Measurements from ENCODE around the gene NDUFB7. TPM values are rescaled to one million over a fixed set of nuclear protein-coding genes. Genes with fewer than 3 reads are reported as not detected.
"Not testable (repeated sequence)": the region's sequence is repeated elsewhere in the genome, so short reads cannot be mapped to it uniquely, and the experiment has no call there.

NDUFB7 gene
- total RNA-seq, 4 donors from 2014 or later: 208 to 584 (median 422) TPM

DNA sequence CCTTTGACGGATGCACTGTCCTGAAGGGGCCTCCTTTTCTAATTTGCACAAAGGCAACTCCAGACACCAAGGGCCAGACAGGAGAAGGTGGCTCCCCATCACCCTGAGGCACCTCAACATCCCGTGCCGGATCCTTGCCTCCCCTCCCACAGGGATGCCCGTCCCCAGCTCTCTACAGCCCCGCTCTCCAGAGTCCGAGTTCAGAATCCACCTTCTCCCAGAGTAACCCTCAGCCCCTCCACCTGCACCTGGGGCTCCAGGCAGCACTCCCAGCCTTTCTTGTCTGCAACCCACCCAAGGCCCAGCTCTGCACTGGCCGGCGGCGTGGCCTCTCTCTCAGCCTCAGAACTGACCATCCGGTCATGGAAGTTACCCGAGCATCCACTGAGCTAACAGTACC is 4.8 kb downstream of the NDUFB7 start:
- H3K4me3 ChIP-seq (replicated peaks in 1 of 3): no peak overlapping the region
- H3K4me1 ChIP-seq: peaks cover 16 to 20% of the 10 kb centered on the region in 2 donors
- 75 to 94% methylated on average over 11 of the region's 11 CpGs for WGBS, 2 donors
- DNase-seq: no peak
- intact Hi-C loops (cut with DNase I): no loop called here
- H3K27ac ChIP-seq: no peak overlapping the region
- no peak for TF ChIP-seq POLR2A (IDR thresholded peaks at IDR 0.05)
- TF ChIP-seq, protein P1, sequence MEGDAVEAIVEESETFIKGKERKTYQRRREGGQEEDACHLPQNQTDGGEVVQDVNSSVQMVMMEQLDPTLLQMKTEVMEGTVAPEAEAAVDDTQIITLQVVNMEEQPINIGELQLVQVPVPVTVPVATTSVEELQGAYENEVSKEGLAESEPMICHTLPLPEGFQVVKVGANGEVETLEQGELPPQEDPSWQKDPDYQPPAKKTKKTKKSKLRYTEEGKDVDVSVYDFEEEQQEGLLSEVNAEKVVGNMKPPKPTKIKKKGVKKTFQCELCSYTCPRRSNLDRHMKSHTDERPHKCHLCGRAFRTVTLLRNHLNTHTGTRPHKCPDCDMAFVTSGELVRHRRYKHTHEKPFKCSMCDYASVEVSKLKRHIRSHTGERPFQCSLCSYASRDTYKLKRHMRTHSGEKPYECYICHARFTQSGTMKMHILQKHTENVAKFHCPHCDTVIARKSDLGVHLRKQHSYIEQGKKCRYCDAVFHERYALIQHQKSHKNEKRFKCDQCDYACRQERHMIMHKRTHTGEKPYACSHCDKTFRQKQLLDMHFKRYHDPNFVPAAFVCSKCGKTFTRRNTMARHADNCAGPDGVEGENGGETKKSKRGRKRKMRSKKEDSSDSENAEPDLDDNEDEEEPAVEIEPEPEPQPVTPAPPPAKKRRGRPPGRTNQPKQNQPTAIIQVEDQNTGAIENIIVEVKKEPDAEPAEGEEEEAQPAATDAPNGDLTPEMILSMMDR (IDR thresholded peaks at IDR 0.05): no peak
- peaks cover 8 to 13% of the 10 kb centered on the region in 2 donors for H3K36me3 ChIP-seq
- no peaks in the 10 kb centered on the region for H3K27me3 ChIP-seq
- H3K9me3 ChIP-seq: no peaks in the 10 kb centered on the region

DNA sequence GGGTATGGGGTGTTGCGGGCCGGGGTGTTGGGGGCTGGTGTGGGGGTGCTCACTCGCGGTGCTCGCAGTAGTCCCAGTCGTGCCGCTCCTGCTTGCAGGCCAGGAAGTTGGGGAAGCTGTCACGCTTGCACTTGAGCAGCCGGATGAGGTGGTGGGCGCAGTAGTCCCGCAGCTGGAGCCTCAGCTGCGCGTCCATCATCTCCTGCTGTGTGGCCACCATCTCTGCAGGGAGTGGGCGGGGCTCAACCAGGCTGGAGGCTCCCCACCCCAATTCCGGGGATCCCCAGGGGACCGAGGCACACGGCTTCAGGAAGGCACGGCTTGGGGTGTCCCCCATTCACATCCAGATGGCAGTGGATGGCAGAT is 5.2 kb downstream of the NDUFB7 start:
- WGBS, 2 donors: 62 to 96% methylated on average over 3 to 11 of the region's 18 CpGs
- H3K36me3 ChIP-seq: peaks cover 8 to 13% of the 10 kb centered on the region in 2 donors
- no peak overlapping the region for H3K4me3 ChIP-seq (replicated peaks in 1 of 3)
- intact Hi-C loops (cut with DNase I): no loop called here
- H3K27me3 ChIP-seq: no peaks in the 10 kb centered on the region
- no peak overlapping the region for H3K27ac ChIP-seq
- DNase-seq: no peak
- no peak for TF ChIP-seq POLR2A (IDR thresholded peaks at IDR 0.05)
- TF ChIP-seq, protein P1 (IDR thresholded peaks at IDR 0.05): no peak
- no peaks in the 10 kb centered on the region for H3K9me3 ChIP-seq
- H3K4me1 ChIP-seq: peaks cover 16 to 24% of the 10 kb centered on the region in 2 donors

DNA sequence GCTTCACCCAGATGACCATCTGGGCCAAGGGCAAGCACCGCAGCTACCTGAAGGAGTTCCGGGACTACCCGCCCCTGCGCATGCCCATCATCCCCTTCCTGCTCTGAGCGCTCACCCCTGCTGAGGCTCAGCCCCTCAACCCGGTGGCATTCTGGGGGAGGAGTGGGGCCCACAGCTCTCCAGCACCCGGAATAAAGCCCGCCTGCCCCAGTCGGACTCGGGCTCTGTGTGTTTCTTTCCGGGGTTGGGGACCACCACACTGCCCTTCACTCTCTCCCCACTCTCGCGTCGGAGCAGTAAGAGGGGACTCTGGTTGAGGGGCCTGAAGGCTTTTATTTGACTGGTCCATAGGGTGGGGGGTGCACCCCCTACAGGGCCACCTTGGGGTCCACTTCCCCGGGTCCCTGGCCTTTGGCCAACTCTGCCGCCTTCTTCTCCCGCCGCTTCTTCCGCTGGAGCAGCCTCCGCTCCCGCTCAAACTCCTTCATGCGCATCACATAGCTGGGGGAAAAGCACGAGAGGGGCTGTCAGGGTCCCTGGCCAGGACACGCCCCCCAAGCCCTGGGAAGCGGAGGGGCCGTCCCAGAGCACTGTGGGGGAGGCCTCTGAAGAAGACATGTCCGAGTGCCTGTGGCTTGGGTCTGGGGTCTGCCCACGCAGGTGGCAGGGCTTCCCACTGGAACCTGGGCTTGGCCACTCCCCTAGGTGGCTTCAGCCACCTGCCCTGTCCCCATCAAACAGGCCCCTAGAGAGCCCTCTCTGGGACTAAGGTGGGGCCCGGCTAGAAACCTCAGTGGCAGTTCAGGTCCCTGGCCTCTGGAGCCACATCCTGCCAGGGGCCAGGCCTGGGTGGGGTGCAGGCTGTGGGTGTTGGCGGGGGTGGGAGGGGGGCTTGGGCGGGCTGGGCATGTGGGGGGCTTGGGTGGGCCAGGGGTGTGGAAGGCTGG is 5.8 kb downstream of the NDUFB7 start:
- no peak for DNase-seq
- peaks cover 14 to 26% of the 10 kb centered on the region in 2 donors for H3K4me1 ChIP-seq
- intact Hi-C loops (cut with DNase I): no loop called here
- H3K9me3 ChIP-seq: no peaks in the 10 kb centered on the region
- no peaks in the 10 kb centered on the region for H3K27me3 ChIP-seq
- H3K27ac ChIP-seq: no peak overlapping the region
- H3K36me3 ChIP-seq: peaks cover 8 to 13% of the 10 kb centered on the region in 2 donors
- H3K4me3 ChIP-seq (replicated peaks in 1 of 3): no peak overlapping the region
- 90 to 92% methylated on average over 18 to 23 of the region's 31 CpGs for WGBS, 2 donors
- no peak for TF ChIP-seq POLR2A (IDR thresholded peaks at IDR 0.05)
- TF ChIP-seq, protein P1 (IDR thresholded peaks at IDR 0.05): no peak

DNA sequence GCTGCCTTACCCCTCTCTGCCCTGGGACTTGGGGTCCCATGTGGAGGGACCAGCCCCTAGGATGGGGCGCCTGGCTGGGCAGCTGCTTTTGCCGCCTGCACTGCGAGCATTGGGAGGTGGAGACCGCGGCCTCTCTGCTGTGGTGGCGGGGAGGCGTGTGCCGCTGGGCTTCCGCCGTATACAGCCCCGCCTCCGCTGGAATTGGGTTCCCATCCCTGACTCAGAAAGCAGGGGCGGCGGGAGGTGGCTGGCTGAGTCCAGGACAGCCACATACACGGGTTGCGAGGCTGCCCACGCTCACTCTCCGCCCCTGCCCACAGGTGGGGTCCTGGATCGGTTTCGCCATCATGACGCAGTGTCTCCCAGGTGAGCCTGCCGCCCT is 6.6 kb downstream of the NDUFB7 start:
- TF ChIP-seq, protein P1 (IDR thresholded peaks at IDR 0.05): no peak
- TF ChIP-seq POLR2A (IDR thresholded peaks at IDR 0.05): no peak
- Histone ChIP-seq H3K36me3 (peaks cover 8 to 13% of the 10 kb centered on the region in 2 donors), H3K4me3 (replicated peaks in 1 of 3) (no peak overlapping the region), H3K27ac (no peak overlapping the region), H3K4me1 (peaks cover 8 to 20% of the 10 kb centered on the region in 2 donors), H3K9me3 (no peaks in the 10 kb centered on the region), H3K27me3 (no peaks in the 10 kb centered on the region)
- intact Hi-C loops (cut with DNase I): no loop called here
- 88 to 92% methylated on average over 4 to 12 of the region's 22 CpGs for WGBS, 2 donors
- no peak for DNase-seq

DNA sequence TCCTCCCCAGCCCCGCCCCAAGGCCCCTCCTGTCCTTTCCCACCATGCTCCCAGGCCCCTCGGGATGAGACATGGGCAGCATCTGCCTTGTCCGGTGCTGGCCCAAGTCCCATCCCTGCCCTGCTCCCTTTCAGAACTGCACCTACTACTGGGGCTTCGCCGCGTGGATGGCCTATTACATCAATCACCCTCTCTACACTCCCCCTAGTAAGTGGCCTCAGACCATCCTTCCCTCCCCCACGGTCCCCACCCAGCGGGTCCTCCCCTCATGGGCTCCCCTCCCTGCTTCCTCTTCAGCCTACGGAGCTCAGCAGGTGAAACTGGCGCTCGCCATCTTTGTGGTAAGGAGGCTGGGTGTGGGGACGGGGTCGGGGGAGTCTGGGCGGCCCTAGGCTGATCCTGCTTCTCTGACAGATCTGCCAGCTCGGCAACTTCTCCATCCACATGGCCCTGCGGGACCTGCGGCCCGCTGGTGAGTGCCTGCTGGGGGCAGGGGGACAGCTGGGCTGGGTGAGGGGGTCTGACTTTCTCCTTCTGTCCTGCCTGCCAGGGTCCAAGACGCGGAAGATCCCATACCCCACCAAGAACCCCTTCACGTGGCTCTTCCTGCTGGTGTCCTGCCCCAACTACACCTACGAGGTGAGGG is 7.1 kb downstream of the NDUFB7 start:
- WGBS, 2 donors: 85 to 87% methylated on average over 16 to 22 of the region's 22 CpGs
- H3K36me3 ChIP-seq: peaks cover 8 to 13% of the 10 kb centered on the region in 2 donors
- H3K9me3 ChIP-seq; DNase-seq; H3K4me3 ChIP-seq (replicated peaks in 1 of 3); H3K27me3 ChIP-seq; H3K27ac ChIP-seq; intact Hi-C loops (cut with DNase I): not testable (repeated sequence)
- H3K4me1 ChIP-seq: peaks cover 7 to 15% of the 10 kb centered on the region in 2 donors

Data from thyroid gland (tissue), 4 donors.